GM19328 (cell line): ENCODE results near the gene GRHL1.

Source experiments
- ATAC-seq: cut with Tn5 transposase; IDR thresholded peaks from one replicate; pipeline ENCODE4 v1.9.1; 2021; ENCODE audit warnings: mild to moderate bottlenecking, moderate library complexity; ENCODE audit not compliant: unreplicated experiment

The GRHL1 gene

DNA sequence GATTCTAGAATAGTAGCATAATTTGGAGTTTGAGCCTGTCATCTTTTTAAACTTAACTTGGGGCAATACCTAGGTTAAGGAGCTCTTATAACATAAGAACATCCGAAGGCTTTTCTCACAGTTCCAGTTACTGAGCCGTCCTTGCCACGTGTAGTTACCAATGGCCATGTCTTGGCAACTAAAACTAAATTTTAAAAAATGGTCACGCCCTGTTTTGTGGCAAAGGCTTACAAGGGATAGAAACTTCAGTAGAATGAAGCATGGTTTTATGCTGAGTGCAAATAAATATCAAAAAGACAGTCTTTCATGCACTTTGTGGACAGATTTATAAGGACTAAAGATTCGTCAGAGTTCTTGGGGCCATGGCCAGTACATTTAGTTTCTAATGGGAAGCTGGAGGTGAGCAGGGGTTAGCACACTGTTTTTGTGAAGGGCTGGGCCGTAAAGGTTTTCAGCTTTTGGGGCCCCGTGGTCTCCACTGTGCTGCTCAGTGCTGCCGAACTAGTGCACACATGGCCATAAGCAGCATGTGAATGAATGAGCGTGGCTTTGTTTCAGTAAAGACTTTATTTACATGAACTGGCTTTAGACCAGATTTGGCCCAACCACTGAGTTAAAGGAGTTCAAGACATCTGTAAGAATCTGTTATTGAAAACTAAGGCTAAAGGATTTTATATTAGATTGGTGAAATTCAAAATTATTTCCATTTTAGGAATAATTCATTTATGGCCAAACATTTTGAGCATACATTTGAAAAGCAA, 41.1 kb downstream of the GRHL1 start:
- ATAC-seq, result no peak

- no peak for ATAC-seq
Measured at GRCh38 chr2:9993488-9994165, 42.1 kb downstream of the GRHL1 start.

GRCh38 chr2:9994462-9994861, 43.0 kb downstream of the GRHL1 start:
- ATAC-seq, result no peak

- ATAC-seq, result no peak
Measured at GRCh38 chr2:9995059-9995458, 43.6 kb downstream of the GRHL1 start.

DNA sequence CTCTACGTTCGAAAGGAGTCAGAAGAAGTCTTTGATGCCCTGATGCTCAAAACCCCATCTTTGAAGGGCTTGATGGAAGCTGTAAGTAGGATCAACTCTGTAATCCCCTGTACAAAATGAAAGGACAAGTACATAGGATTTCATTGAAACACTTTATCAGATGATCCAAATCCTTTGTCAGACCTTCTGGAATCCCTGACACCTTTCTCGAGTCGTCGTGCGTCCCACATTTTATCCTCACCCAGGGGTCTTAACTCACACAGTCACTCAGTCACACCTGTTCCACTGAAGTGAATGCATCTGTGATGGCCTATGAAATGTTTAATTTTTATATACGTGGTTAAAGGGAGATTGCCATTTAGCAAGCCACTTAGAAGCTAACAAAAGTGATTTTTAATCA, 44.8 kb downstream of the GRHL1 start:
- no peak for ATAC-seq

GRCh38 chr2:9997936-9998335, 46.4 kb downstream of the GRHL1 start:
- ATAC-seq, result no peak

DNA sequence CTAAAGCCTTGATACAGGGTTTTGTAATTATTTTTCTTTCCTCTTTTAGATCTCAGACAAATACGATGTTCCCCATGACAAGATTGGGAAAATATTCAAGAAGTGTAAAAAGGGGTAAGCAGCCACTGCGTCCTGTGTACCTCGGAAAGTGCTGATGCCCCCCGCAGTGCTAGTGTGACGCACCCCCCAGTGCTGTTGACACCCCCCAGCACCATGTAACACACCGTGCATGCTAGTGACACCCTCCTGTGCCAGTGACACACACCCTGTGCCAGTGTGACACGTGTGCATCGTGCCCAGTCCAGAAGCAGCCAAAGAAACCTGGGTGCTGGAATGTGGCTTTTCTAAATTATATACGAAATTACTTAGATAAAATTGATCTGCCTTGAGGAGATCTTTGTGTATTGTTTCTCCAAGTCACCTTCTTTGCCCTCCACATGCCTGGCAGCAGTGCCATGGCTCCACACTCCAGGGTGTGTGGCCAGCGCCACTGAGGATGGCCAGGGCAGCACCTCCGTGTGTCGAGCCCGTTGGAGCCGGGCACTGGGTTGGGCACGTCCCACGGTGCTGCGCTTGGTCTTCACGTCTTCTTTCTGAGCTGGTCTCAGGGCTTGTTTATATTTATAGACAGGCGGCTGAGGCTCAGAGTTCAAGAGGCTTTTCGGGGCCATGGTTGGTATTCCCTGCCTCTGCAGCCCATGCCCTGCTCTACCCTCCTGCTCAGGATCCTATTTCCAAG, 47.6 kb downstream of the GRHL1 start:
- ATAC-seq, result no peak

DNA sequence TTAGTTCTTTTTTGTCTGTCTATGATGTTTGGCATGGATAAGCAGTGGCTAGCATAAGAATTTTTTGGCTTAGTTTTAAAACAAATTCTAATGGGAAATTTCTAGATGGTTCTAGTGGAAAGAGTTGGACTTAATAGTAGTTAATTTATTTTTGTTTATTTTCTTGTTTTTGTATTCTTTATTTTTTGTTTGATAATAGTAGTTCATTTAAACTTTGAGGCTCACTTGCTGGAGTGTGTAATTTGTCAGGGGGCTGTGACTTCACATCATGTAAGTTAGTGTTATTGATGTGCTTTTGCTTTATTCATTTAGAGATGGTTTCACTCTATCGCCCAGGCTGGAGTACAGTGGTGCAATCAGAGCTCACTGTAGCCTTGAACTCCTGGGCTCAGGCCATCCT, 48.2 kb downstream of the GRHL1 start:
- no peak for ATAC-seq

DNA sequence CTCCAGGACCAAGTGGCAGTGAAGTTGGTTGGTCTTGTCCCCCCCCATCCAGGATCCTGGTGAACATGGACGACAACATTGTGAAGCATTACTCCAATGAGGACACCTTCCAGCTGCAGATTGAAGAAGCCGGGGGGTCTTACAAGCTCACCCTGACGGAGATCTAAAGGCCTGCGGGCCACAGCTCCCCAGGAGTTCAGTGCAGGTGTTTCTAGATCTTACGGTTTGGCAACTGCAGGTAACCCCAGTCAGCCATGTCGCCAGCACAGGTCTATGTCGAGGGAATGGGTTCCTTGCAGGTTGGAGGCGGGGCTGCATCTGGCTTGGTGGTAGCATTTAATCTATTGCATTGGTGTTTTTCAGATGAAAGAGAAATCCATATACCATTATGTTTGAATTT, 49.0 kb downstream of the GRHL1 start:
- ATAC-seq, result no peak

DNA sequence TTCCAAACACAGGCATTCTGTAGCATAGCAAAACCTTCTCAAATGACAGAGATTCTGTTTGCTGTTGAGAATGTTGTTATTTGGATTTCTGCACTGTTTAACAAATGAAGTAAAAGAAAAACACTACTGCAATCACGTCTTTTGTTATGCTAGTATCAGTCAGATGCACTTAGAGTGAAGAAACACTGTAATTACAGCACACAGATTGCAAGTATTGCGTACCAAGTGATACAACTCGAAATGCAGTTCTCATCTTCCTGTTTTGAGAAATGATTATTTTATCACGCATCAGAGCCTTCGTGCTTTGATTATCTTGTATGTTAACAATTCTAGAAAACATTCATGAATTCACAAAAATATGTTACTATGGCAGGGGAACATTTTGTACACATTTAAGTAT, 50.1 kb downstream of the GRHL1 start:
- no peak for ATAC-seq

DNA sequence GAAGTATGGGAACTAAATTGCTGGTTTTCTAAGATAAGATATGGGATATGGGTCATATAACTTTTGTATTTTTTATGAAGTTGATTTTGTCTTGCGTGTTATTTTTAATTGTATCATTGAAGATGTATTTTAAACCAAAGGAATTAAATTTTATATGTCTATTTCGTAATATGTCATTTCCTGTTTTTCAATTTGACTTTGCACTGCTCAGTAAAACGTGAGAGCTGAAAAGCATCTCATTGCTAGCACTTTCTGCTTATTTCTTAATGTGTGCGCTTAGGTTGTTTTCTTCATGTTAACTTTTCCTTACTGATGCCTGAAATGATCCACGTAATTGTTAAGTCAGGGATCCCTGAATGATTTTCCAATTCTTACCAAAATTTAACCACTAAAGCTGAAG, 50.6 kb downstream of the GRHL1 start:
- no peak for ATAC-seq

DNA sequence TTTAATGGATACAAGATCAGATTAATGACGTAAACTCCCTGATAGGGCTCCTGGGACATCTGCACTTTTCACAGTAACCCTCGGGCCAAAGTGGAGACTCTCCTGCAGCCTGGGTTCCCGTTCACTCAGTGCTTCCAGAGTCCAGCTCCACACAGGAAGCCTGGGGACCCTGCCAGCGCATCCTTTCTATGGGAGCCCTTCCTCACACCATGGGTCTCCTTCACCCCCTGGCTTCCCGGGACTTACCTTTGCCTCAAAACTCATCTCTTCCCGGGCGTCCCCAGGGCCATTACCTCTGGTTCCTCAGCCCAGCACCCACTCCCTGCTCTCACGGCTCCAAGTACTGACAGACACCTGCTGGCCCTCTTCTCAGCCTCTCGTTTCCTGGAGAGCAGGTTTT, 51.2 kb downstream of the GRHL1 start:
- ATAC-seq, result no peak

- no peak for ATAC-seq
Measured at GRCh38 chr2:10003206-10004125, 52.0 kb downstream of the GRHL1 start.

DNA sequence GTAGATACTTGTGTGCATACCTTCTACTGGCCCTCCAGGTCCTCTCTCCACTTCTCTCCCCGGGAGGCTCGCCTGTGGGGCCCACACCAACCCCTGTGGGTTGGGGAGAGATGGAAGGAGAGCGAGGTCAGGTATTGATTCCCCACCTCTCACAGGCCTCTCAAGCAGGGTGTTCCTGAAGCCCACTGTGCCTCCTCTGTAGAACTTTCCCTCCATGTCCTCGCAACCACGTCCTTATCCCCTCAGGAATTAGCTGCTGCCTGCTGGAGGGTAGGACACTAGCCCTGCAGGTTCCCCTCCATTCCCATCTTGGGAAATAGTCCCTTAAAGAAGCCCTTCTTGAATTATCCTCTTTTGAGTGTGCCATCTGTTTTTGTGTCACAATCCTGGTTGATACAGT, 52.9 kb downstream of the GRHL1 start:
- no peak for ATAC-seq

- no peak for ATAC-seq
Measured at GRCh38 chr2:10004836-10005235, 53.3 kb downstream of the GRHL1 start.

- no peak for ATAC-seq
Measured at GRCh38 chr2:10005461-10006235, 54.2 kb downstream of the GRHL1 start.

DNA sequence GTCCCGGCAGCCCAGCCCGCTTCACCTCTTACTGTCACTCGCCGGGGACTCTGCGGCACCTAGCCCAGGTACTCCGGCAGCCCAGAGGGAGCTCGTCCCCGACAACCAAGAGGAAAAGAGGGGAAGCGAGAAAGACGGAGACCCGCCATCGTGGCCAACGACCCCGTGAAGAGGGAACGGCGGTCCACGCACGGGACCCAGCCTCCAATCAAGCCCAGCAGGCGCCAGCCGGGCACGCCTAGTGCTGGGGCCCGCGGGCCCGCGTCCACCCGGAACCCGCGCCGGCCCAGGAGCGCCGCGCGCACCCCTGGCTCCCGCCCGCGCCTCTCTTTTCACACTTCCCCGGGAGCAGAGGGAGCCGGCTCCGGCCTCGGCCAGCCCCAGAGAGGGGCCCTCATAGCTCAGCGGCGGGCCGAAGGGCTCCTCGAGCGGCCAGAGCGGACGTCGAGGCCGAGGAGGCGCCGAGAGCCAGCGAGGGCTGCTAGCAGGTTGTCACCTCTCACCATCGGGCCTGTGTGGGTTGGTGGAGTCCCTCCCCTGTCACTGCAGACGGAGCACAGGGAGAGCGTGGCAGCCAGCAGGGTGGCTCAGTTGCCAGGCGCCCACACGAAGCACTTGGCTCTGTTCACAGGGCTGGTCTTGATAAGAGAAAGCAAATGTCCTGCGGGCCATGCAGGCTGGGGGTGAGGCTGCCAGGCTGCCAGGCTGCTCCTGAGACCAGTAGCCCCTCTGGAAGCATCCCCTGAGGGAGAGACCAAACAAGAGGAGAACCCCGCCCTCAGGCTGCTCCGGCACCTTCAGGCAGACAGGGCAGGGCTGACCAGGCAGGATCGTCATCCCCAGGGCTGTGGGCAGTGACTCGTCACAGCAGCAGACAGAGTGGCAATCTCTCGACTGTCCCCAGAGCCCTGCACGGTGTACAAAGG, 55.0 kb downstream of the GRHL1 start:
- no peak for ATAC-seq

DNA sequence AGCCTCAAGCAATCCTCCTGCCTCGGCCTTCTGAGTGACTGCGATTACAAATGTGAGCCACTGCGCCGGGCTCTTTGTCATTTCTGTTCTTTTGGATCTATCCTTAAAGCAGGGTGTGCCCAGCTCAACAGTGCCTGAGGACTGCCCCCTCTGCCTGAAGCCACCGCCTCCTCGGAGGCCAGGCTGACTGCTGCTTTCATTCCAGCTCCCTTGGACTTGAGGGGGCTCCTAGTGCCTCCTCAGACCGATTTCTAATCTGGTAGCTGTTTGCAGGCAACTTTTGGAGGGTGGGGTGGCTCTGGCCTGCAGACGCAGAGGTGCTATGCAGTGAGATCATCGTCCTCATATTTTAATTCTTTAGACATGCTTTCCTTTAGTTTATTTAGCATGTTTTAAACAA, 55.9 kb downstream of the GRHL1 start:
- ATAC-seq, result no peak
